CD4-positive, alpha-beta T cell (primary cell): Measurements from ENCODE around the gene PTPN7. TPM values are rescaled to one million over a fixed set of nuclear protein-coding genes. Genes with fewer than 3 reads are reported as not detected.
"Not testable (repeated sequence)": the region's sequence is repeated elsewhere in the genome, so short reads cannot be mapped to it uniquely, and the experiment has no call there.

ENCODE experiments used
- ATAC-seq: fragments of 200-7000 bp; cut with Tn5 transposase; one replicate; pipeline ENCODE4 v1.10.0; 2022; ENCODE audit warnings: mild to moderate bottlenecking; ENCODE audit not compliant: poor library complexity
- CTCF ChIA-PET: fragments of 350-600 bp; sonication (Branson Sonifier 250); formaldehyde crosslinking; loops from one replicate; lab custom pipeline; 2021; ENCODE audit warnings: antibody characterized with exemption, inconsistent platforms; lab: Charles Lee
- POLR2A ChIA-PET: fragments of 350-600 bp; sonication (Branson Sonifier 250); formaldehyde crosslinking; loops from one replicate; lab custom pipeline; 2021; ENCODE audit warnings: antibody characterized with exemption, inconsistent platforms; lab: Charles Lee
- DNase-seq, 14 experiments: peaks; one replicate each; pipeline ENCODE4 v3.0.0-alpha.2; 2013 to 2020; ENCODE audit warnings: mixed read lengths in 2 of 14
- H3K27ac ChIP-seq, 2 donors: one replicate each; pipeline versions ENCODE4 v1.5.1 to v1.7.0; 2013; ENCODE audit warnings: low read length in 2 of 2, low read depth in 1 of 2, mild to moderate bottlenecking in 1 of 2
- H3K27me3 ChIP-seq, 2 experiments: 1 replicate in 1 of 2; 2 replicates in 1 of 2; pipeline versions ENCODE4 v1.6.1 to v1.7.0; 2013; ENCODE audit warnings: low read length in 2 of 2, control low read depth in 1 of 2, mild to moderate bottlenecking in 1 of 2, moderate library complexity in 1 of 2; ENCODE audit not compliant: insufficient read depth in 2 of 2, control insufficient read depth in 1 of 2
- H3K36me3 ChIP-seq: one replicate; pipeline ENCODE4 v1.6.1; 2013; ENCODE audit warnings: low read length, control low read depth; ENCODE audit not compliant: insufficient read depth
- H3K4me1 ChIP-seq: one replicate; pipeline ENCODE4 v1.6.1; 2013; ENCODE audit warnings: low read length, control low read depth; ENCODE audit not compliant: insufficient read depth
- H3K4me3 ChIP-seq: one replicate; pipeline ENCODE4 v1.5.1; 2013; ENCODE audit warnings: mild to moderate bottlenecking, low read length, moderate library complexity
- H3K9me3 ChIP-seq, 2 experiments: 1 replicate in 1 of 2; 2 replicates in 1 of 2; pipeline versions ENCODE4 v1.6.1 to v1.7.0; 2013; ENCODE audit warnings: low read length in 2 of 2, mild to moderate bottlenecking in 2 of 2, control low read depth in 1 of 2, moderate library complexity in 1 of 2; ENCODE audit not compliant: control insufficient read depth in 1 of 2, insufficient read depth in 1 of 2
- H3K27ac Mint-ChIP-seq: one replicate; pipeline ENCODE4 v1.8.0; 2020; ENCODE audit warnings: mixed read lengths
- H3K27me3 Mint-ChIP-seq: one replicate; pipeline ENCODE4 v1.8.0; 2021; ENCODE audit warnings: mixed read lengths
- H3K36me3 Mint-ChIP-seq: one replicate; pipeline ENCODE4 v1.8.0; 2021; ENCODE audit warnings: low read depth, mixed read lengths
- H3K4me1 Mint-ChIP-seq: one replicate; pipeline ENCODE4 v1.8.0; 2021; ENCODE audit warnings: low read depth, mixed read lengths
- H3K4me3 Mint-ChIP-seq: one replicate; pipeline ENCODE4 v1.8.0; 2020; ENCODE audit warnings: mild to moderate bottlenecking, mixed read lengths
- H3K9me3 Mint-ChIP-seq: one replicate; pipeline ENCODE4 v1.8.0; 2020; ENCODE audit warnings: mixed read lengths
- CTCF ChIP-seq: fragments of 200-600 bp; IDR thresholded peaks from one replicate; pipeline ENCODE4 v1.8.0; 2022; ENCODE audit warnings: antibody characterized with exemption, mild to moderate bottlenecking
- intact Hi-C, 2 experiments: fragments of 100-400 bp; cut with DNase I in 1 of 2; cut with micrococcal nuclease in 1 of 2; formaldehyde crosslinking; loops; one replicate each; pipeline versions ENCODE4 v1.15.1 to v1.9.0; 2023 to 2025; cut with DNase I, micrococcal nuclease
- total RNA-seq, 174 experiments: library from RNA in 2 of 174; stranded (reverse) in 2 of 174; gene quantifications; one replicate each; pipeline ENCODE4 v1.2.3 and lab custom pipeline; 2021 to 2026

Gene PTPN7
- total RNA-seq, 2 experiments from 2014 or later = 144 to 145 TPM

GRCh38 chr1:202148391-202148790 is 12.0 kb downstream of the PTPN7 start:
- Mint-ChIP-seq H3K9me3 (no peaks in the 10 kb centered on the region), H3K36me3 (peaks cover 70% of the 10 kb centered on the region), H3K4me3 (no peak overlapping the region), H3K27me3 (no peaks in the 10 kb centered on the region), H3K4me1 (peaks cover 22% of the 10 kb centered on the region), H3K27ac (peak overlapping the region; percentile 68)
- no peak for TF ChIP-seq CTCF
- Histone ChIP-seq H3K9me3 (no peaks in the 10 kb centered on the region), H3K4me1 (peaks cover 18% of the 10 kb centered on the region), H3K36me3 (peaks cover 66% of the 10 kb centered on the region), H3K27me3 (no peaks in the 10 kb centered on the region), H3K27ac (no peak overlapping the region), H3K4me3 (no peak overlapping the region)
- ATAC-seq (no peak), DNase-seq (no peak)
- ChIA-PET POLR2A (interaction anchor here (6.4 kb wide), 1 partner anchor 13 kb away, joined by 66 read pairs; the partner anchor contains the start of gene PTPN7), CTCF (interaction anchor here (0.8 kb wide), 1 partner anchor 12 kb away, joined by 3 read pairs; the partner anchor contains the start of gene PTPN7)
- intact Hi-C loops = loop anchor here in 1 of 2 experiments (5.0 to 10.0 kb wide), 3 partner anchors 321 to 994 kb away; partner anchors contain the start of genes IPO9, RABIF and TMEM9

GRCh38 chr1:202146993-202147392 is 13.4 kb downstream of the PTPN7 start:
- Mint-ChIP-seq H3K4me3 (no peak overlapping the region), H3K27me3 (no peaks in the 10 kb centered on the region), H3K27ac (no peak overlapping the region), H3K36me3 (peaks cover 60% of the 10 kb centered on the region), H3K9me3 (no peaks in the 10 kb centered on the region), H3K4me1 (peaks cover 36% of the 10 kb centered on the region)
- intact Hi-C loops = loop anchor here in 1 of 2 experiments (5.0 to 10.0 kb wide), 3 partner anchors 320 to 992 kb away; partner anchors contain the start of genes IPO9, RABIF and TMEM9
- H3K27me3 ChIP-seq = no peaks in the 10 kb centered on the region
- TF ChIP-seq CTCF = no peak
- no peak overlapping the region for H3K4me3 ChIP-seq
- no peak for DNase-seq
- POLR2A ChIA-PET = interaction anchor here (1.3 to 6.4 kb wide), 2 partner anchors 9 to 14 kb away, joined by 4 to 66 read pairs; partner anchors contain the start of gene PTPN7
- no peak for ATAC-seq
- no peak overlapping the region for H3K27ac ChIP-seq
- H3K4me1 ChIP-seq = peaks cover 30% of the 10 kb centered on the region
- H3K9me3 ChIP-seq = no peaks in the 10 kb centered on the region
- CTCF ChIA-PET = interaction anchor here (2.2 to 4.0 kb wide), 2 partner anchors 8 to 13 kb away, joined by 8 to 15 read pairs; partner anchors contain the start of gene PTPN7
- peaks cover 58% of the 10 kb centered on the region for H3K36me3 ChIP-seq

- intact Hi-C loops = loop anchor here in 1 of 2 experiments (5.0 to 10.0 kb wide), 3 partner anchors 319 to 991 kb away; partner anchors contain the start of genes IPO9, RABIF and TMEM9
- POLR2A ChIA-PET = interaction anchor here (6.4 kb wide), 1 partner anchor 15 kb away, joined by 66 read pairs; the partner anchor contains the start of gene PTPN7
- CTCF ChIA-PET = interaction anchor here (2.2 to 4.0 kb wide), 2 partner anchors 9 to 14 kb away, joined by 8 to 15 read pairs; partner anchors contain the start of gene PTPN7
- no peaks in the 10 kb centered on the region for H3K9me3 Mint-ChIP-seq
- peaks cover 41% of the 10 kb centered on the region for H3K4me1 Mint-ChIP-seq
- no peak for TF ChIP-seq CTCF
- H3K9me3 ChIP-seq = no peaks in the 10 kb centered on the region
- ATAC-seq (no peak), DNase-seq (no peak)
- H3K27me3 ChIP-seq = no peaks in the 10 kb centered on the region
- no peak overlapping the region for H3K4me3 ChIP-seq
- peaks cover 53% of the 10 kb centered on the region for H3K36me3 Mint-ChIP-seq
- H3K27me3 Mint-ChIP-seq = no peaks in the 10 kb centered on the region
- peaks cover 52% of the 10 kb centered on the region for H3K36me3 ChIP-seq
- peaks cover 30% of the 10 kb centered on the region for H3K4me1 ChIP-seq
- H3K27ac Mint-ChIP-seq = peak overlapping the region; percentile 94
- H3K4me3 Mint-ChIP-seq = peak overlapping the region; percentile 97
- no peak overlapping the region for H3K27ac ChIP-seq
Observed at GRCh38 chr1:202146279-202146678, 14.1 kb downstream of the PTPN7 start.

DNA sequence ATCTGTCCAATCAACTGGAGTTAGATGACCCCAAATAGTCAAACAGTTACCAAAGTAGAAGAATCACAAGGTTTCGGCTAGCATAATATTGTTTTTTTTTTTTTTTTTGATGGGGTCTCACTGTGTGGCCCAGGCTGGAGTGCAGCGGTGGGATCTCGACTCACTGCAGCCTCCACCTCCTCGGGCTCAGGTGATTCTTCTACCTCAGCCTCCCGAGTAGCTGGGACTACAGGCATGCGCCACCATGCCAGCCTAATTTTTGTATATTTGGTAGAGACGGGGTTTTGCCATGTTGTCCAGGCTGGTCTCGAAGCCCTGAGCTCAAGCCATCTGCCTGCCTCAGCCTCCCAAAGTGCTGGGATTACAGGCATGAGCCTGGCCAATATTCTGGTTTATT is 14.7 kb downstream of the PTPN7 start:
- ChIA-PET CTCF (interaction anchor here (2.2 to 4.0 kb wide), 2 partner anchors 9 to 14 kb away, joined by 8 to 15 read pairs; partner anchors contain the start of gene PTPN7), POLR2A (interaction anchor here (6.4 kb wide), 1 partner anchor 16 kb away, joined by 66 read pairs; the partner anchor contains the start of gene PTPN7)
- H3K27me3 Mint-ChIP-seq, ATAC-seq, H3K27me3 ChIP-seq, H3K9me3 ChIP-seq, DNase-seq, H3K9me3 Mint-ChIP-seq, H3K27ac ChIP-seq, H3K4me3 ChIP-seq: not testable (repeated sequence)
- peaks cover 50% of the 10 kb centered on the region for H3K36me3 ChIP-seq
- Mint-ChIP-seq H3K4me1 (peaks cover 43% of the 10 kb centered on the region), H3K36me3 (peaks cover 47% of the 10 kb centered on the region), H3K4me3 (peak overlapping the region; percentile 97), H3K27ac (peak overlapping the region; percentile 94)
- H3K4me1 ChIP-seq = peaks cover 35% of the 10 kb centered on the region
- intact Hi-C loops = loop anchor here in 1 of 2 experiments (5.0 to 10.0 kb wide), 3 partner anchors 318 to 991 kb away; partner anchors contain the start of genes IPO9, RABIF and TMEM9
